Fibroblast of villous mesenchyme (primary cell): ENCODE results near the gene NETO1. TPM values are rescaled to one million over a fixed set of nuclear protein-coding genes. Genes with fewer than 3 reads are reported as not detected.
A peak's percentile ranks its signal among the peaks of the same experiment; 100 is the strongest.

ENCODE experiments used
- DNase-seq: peaks from one replicate; pipeline ENCODE4 v3.0.0-alpha.2; 2010; ENCODE audit warnings: low read depth
- H3K4me3 ChIP-seq: 2 replicates; pipeline ENCODE4 v1.5.1; 2011; ENCODE audit warnings: low read depth, mild to moderate bottlenecking, low read length
- CTCF ChIP-seq: IDR thresholded peaks from 2 replicates; pipeline ENCODE4 v1.5.1; 2012; ENCODE audit warnings: low read depth, mild to moderate bottlenecking, low read length; ENCODE audit not compliant: insufficient read depth
- total RNA-seq: library from RNA; depleted of rRNA; stranded (reverse); fragments of >200 nt; gene quantifications from 2 replicates; pipeline ENCODE4 v1.2.3, GENCODE V29; 2012

Gene NETO1
- total RNA-seq, 1 donor = 5.6 TPM

GRCh38 chr18:72895548-72895947 is 27.8 kb upstream of the NETO1 start:
- TF ChIP-seq CTCF = no peak
- DNase-seq = no peak
- no peak overlapping the region for H3K4me3 ChIP-seq

GRCh38 chr18:72878561-72878960 is 10.8 kb upstream of the NETO1 start:
- no peak overlapping the region for H3K4me3 ChIP-seq
- DNase-seq = no peak
- no peak for TF ChIP-seq CTCF

- no peak for TF ChIP-seq CTCF
- DNase-seq = no peak
- H3K4me3 ChIP-seq = no peak overlapping the region
Measured at GRCh38 chr18:72878143-72878542, 10.4 kb upstream of the NETO1 start.

GRCh38 chr18:72871091-72871490 is 3.3 kb upstream of the NETO1 start:
- DNase-seq = peak; percentile 60
- TF ChIP-seq CTCF = no peak
- no peak overlapping the region for H3K4me3 ChIP-seq

GRCh38 chr18:72869226-72870185 is 1.7 kb upstream of the NETO1 start:
- DNase-seq = no peak
- H3K4me3 ChIP-seq = no peak overlapping the region
- TF ChIP-seq CTCF = no peak

- DNase-seq = peak; percentile 1
- TF ChIP-seq CTCF = no peak
- H3K4me3 ChIP-seq = peak overlapping the region; percentile 21
Measured at GRCh38 chr18:72868585-72869225, 918 bp upstream of the NETO1 start.
